NCI-H2227 (cell line): Measurements from ENCODE around the gene FARP1.

ENCODE experiments used
- DNase-seq: peaks from one replicate; lab custom pipeline; 2025; ENCODE audit not compliant: unreplicated experiment; lab: John Stamatoyannopoulos, UW

The FARP1 gene

GRCh38 chr13:98305670-98306069, 162.8 kb downstream of the FARP1 start:
- DNase-seq: no peak

GRCh38 chr13:98307463-98308085, 164.7 kb downstream of the FARP1 start:
- DNase-seq: no peak

- DNase-seq: no peak
Measured at GRCh38 chr13:98308086-98308911, 165.4 kb downstream of the FARP1 start.

- no peak for DNase-seq
Measured at GRCh38 chr13:98309569-98310335, 166.9 kb downstream of the FARP1 start.

GRCh38 chr13:98310485-98311199, 167.7 kb downstream of the FARP1 start:
- no peak for DNase-seq

GRCh38 chr13:98311200-98311548, 168.3 kb downstream of the FARP1 start:
- no peak for DNase-seq

GRCh38 chr13:98312606-98313005, 169.7 kb downstream of the FARP1 start:
- DNase-seq: no peak

GRCh38 chr13:98313023-98313921, 170.4 kb downstream of the FARP1 start:
- no peak for DNase-seq

- no peak for DNase-seq
Measured at GRCh38 chr13:98313922-98314292, 171.0 kb downstream of the FARP1 start.

GRCh38 chr13:98315466-98315865, 172.6 kb downstream of the FARP1 start:
- no peak for DNase-seq

- no peak for DNase-seq
Measured at GRCh38 chr13:98315902-98316301, 173.0 kb downstream of the FARP1 start.

GRCh38 chr13:98317573-98318171, 174.8 kb downstream of the FARP1 start:
- DNase-seq: no peak

- DNase-seq: no peak
Measured at GRCh38 chr13:98318263-98318878, 175.5 kb downstream of the FARP1 start.

GRCh38 chr13:98320561-98321105, 177.7 kb downstream of the FARP1 start:
- no peak for DNase-seq

- no peak for DNase-seq
Measured at GRCh38 chr13:98321395-98321794, 178.5 kb downstream of the FARP1 start.

GRCh38 chr13:98322091-98322718, 179.3 kb downstream of the FARP1 start:
- DNase-seq: no peak

- no peak for DNase-seq
Measured at GRCh38 chr13:98324105-98324504, 181.2 kb downstream of the FARP1 start.

- DNase-seq: no peak
Measured at GRCh38 chr13:98325724-98326123, 182.8 kb downstream of the FARP1 start.

GRCh38 chr13:98326291-98326690, 183.4 kb downstream of the FARP1 start:
- no peak for DNase-seq
